MM.1S (cell line): ENCODE data around the gene TENM4.

Source experiments
- CTCF ChIP-seq: fragments of 300-600 bp; sonication (generic); IDR thresholded peaks from 2 replicates; pipeline ENCODE4 v1.5.1; 2016; ENCODE audit warnings: antibody characterized with exemption, low read length, mixed read lengths
- EZH2 ChIP-seq: fragments of 300-600 bp; sonication (generic); optimal IDR thresholded peaks from 2 replicates; pipeline ENCODE3; 2017; ENCODE audit warnings: low read depth, mild to moderate bottlenecking, antibody characterized with exemption, low read length, mixed read lengths
- EZH2phosphoT487 ChIP-seq: fragments of 300-600 bp; sonication (generic); IDR thresholded peaks from 2 replicates; pipeline ENCODE4 v1.6.1; 2018; ENCODE audit warnings: antibody characterized with exemption, low read length

- TF ChIP-seq CTCF (no peak), EZH2phosphoT487 (no peak), EZH2 (no peak)
Observed at GRCh38 chr11:78768971-78769370, 671.9 kb downstream of the TENM4 start.
